ENCODE measurements around the gene MAFF. TPM values are rescaled to one million over a fixed set of nuclear protein-coding genes. Genes with fewer than 3 reads are reported as not detected.

Gene MAFF
- total and polyA plus RNA-seq, 9 of the 15 experiments (the other 6 are each of a cell fraction or from before 2014, with no cell fraction given) = 0.51 to 8.0 (median 5.4) TPM

DNA sequence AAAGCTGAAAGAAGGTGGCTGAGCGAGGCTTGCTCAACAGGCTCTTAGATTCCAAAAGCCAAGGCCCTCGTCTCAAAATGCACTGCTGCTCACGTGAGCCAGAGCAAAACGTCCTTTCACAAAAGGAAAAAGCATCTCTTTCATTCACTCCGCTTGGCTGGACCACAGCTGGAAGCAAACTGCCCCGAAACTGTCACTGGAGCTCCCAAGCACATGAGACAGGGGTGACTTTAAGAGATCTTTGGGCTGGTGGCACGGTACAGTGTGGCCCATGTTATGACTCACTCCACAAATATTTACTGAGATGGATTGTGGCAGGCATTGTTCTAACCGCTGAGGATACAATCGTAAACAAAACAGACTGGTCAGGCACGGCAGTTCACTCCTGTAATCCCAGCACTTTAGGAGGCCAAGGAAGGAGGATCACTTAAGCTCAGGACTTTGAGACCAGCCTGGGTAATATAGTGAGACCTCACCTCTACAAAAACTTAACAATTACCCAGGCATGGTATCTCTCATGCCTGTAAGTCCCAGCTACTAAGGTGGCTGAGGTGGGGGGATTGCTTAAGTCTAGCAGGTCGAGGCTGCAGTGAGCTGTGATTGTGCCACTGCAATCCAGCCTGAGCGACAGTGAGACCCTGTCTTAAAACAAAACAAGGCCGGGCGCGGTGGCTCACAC is 23.7 kb upstream of the MAFF start (continued):
- TF ChIP-seq HNRNPLL (IDR thresholded peaks at IDR 0.05; ENCODE audit: low read depth, low read length, poor library complexity, severe bottlenecking) (no peak), DDX20 (tag; IDR thresholded peaks at IDR 0.05; ENCODE audit: low read depth) (no peak), TAL1 (IDR thresholded peaks at IDR 0.05) (no peak), ETV6 (IDR thresholded peaks at IDR 0.05; ENCODE audit: borderline replicate concordance in 1 of 2, low read depth in 2 of 2, low read length in 1 of 2) (no peak), ETV6 (CRISPR knock-in tag; IDR thresholded peaks at IDR 0.05; ENCODE audit: borderline replicate concordance) (no peak), ZNF23 (CRISPR knock-in tag; IDR thresholded peaks at IDR 0.05) (no peak), ZNF830 (CRISPR knock-in tag; IDR thresholded peaks at IDR 0.05) (no peak), MAZ (CRISPR knock-in tag; conservative IDR thresholded peaks at IDR 0.05 in 1 of 2, IDR thresholded peaks at IDR 0.05 in 1 of 2) (no peak), POLR2A (conservative IDR thresholded peaks at IDR 0.05) (no peak), TFAM (CRISPR knock-in tag; conservative IDR thresholded peaks at IDR 0.05) (no peak), MAFK (IDR thresholded peaks at IDR 0.05; ENCODE audit: low read length) (no peak), RFX1 (IDR thresholded peaks at IDR 0.05) (no peak), RUNX1 (IDR thresholded peaks at IDR 0.05; ENCODE audit: low read depth) (no peak), SNIP1 (IDR thresholded peaks at IDR 0.05; ENCODE audit: low read depth) (no peak), NR1H2 (CRISPR knock-in tag; IDR thresholded peaks at IDR 0.05) (no peak), NFXL1 (CRISPR knock-in tag; IDR thresholded peaks at IDR 0.05) (no peak)
- TF ChIP-seq, protein P1, sequence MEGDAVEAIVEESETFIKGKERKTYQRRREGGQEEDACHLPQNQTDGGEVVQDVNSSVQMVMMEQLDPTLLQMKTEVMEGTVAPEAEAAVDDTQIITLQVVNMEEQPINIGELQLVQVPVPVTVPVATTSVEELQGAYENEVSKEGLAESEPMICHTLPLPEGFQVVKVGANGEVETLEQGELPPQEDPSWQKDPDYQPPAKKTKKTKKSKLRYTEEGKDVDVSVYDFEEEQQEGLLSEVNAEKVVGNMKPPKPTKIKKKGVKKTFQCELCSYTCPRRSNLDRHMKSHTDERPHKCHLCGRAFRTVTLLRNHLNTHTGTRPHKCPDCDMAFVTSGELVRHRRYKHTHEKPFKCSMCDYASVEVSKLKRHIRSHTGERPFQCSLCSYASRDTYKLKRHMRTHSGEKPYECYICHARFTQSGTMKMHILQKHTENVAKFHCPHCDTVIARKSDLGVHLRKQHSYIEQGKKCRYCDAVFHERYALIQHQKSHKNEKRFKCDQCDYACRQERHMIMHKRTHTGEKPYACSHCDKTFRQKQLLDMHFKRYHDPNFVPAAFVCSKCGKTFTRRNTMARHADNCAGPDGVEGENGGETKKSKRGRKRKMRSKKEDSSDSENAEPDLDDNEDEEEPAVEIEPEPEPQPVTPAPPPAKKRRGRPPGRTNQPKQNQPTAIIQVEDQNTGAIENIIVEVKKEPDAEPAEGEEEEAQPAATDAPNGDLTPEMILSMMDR (IDR thresholded peaks at IDR 0.05 in 2 of 3, conservative IDR thresholded peaks at IDR 0.05 in 1 of 3; ENCODE audit: insufficient read depth in 2 of 3, low read depth in 1 of 3, low read length in 3 of 3) = no peak
- TF ChIP-seq, protein P2, sequence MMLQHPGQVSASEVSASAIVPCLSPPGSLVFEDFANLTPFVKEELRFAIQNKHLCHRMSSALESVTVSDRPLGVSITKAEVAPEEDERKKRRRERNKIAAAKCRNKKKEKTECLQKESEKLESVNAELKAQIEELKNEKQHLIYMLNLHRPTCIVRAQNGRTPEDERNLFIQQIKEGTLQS (IDR thresholded peaks at IDR 0.05) = peak; percentile 89
- TF ChIP-seq, protein P2 (CRISPR knock-in tag; conservative IDR thresholded peaks at IDR 0.05) = peak; percentile 63; the same call in 1 of the 2 replicates
- TF ChIP-seq, protein P3, sequence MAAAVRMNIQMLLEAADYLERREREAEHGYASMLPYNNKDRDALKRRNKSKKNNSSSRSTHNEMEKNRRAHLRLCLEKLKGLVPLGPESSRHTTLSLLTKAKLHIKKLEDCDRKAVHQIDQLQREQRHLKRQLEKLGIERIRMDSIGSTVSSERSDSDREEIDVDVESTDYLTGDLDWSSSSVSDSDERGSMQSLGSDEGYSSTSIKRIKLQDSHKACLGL (CRISPR knock-in tag; IDR thresholded peaks at IDR 0.05; ENCODE audit: borderline replicate concordance, poor library complexity, severe bottlenecking) = no peak
- TF ChIP-seq, protein P4, sequence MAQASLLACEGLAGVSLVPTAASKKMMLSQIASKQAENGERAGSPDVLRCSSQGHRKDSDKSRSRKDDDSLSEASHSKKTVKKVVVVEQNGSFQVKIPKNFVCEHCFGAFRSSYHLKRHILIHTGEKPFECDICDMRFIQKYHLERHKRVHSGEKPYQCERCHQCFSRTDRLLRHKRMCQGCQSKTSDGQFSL (CRISPR knock-in tag; IDR thresholded peaks at IDR 0.05) = no peak
- TF ChIP-seq, protein P4 (tag; IDR thresholded peaks at IDR 0.05) = no peak
- TF ChIP-seq, protein P5, sequence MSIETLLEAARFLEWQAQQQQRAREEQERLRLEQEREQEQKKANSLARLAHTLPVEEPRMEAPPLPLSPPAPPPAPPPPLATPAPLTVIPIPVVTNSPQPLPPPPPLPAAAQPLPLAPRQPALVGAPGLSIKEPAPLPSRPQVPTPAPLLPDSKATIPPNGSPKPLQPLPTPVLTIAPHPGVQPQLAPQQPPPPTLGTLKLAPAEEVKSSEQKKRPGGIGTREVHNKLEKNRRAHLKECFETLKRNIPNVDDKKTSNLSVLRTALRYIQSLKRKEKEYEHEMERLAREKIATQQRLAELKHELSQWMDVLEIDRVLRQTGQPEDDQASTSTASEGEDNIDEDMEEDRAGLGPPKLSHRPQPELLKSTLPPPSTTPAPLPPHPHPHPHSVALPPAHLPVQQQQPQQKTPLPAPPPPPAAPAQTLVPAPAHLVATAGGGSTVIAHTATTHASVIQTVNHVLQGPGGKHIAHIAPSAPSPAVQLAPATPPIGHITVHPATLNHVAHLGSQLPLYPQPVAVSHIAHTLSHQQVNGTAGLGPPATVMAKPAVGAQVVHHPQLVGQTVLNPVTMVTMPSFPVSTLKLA (conservative IDR thresholded peaks at IDR 0.05) = peak in 1 of 2 experiments; percentile 41; a peak in 1 of 4 replicates
